ENCODE measurements around the gene DYNC1H1. TPM values are rescaled to one million over a fixed set of nuclear protein-coding genes. Genes with fewer than 3 reads are reported as not detected.
A peak's percentile ranks its signal among the peaks of the same experiment; 100 is the strongest.

The DYNC1H1 gene
- total and polyA plus RNA-seq, 2 of the 13 experiments (the other 11 are each of a cell fraction or from before 2014, with no cell fraction given), result 74.4 to 239 TPM

DNA sequence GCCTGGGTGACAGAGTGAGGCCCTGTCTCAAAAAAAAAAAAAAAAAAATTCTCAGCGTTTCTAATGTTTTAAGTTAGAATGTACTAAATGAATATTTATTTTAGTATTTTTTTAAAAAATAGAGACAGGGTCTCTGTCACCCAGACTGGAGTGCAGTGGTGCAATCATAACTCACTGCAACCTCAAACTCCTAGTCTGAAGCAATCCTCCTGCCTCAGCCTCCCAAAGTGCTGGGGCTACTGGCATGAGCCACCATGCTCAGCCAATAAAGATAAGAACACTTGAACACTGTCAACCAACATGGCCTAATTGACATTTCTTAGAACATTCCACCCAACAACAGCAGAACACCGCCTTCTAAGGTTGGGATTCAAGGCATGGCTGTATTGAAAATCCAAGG lies 5.1 kb upstream of the DYNC1H1 start:
- no peaks in the 10 kb centered on the region for H3K79me2 ChIP-seq (ENCODE audit: insufficient read depth, low read length)
- FAIRE-seq (no peak), ATAC-seq (no peak), DNase-seq (ENCODE audit: low spot score) (no peak)
- no TSS peak for BruUV-seq (replicated peaks)
- WGBS (ENCODE audit: low lambda C conversion rate), result 41% methylated on average over 2 of the region's 2 CpGs
- H4K20me1 ChIP-seq (ENCODE audit: insufficient read depth, low read length), result no peaks in the 10 kb centered on the region
- no peak overlapping the region for H3K4me2 ChIP-seq (ENCODE audit: low read depth, low read length)
- H3K4me3 ChIP-seq (replicated peaks in 1 of 3; ENCODE audit: insufficient read depth in 1 of 3, low read depth in 2 of 3, low read length in 3 of 3), result no peak overlapping the region
- peaks cover 0 to 3% of the 10 kb centered on the region in 2 experiments; a peak in 2 of 5 replicates for H3K27me3 ChIP-seq (ENCODE audit: control insufficient read depth in 1 of 2, insufficient read depth in 2 of 2, low read length in 2 of 2)
- H3K36me3 ChIP-seq (replicated peaks in 1 of 2; ENCODE audit: control insufficient read depth in 1 of 2, insufficient read depth in 2 of 2, low read length in 2 of 2), result no peaks in the 10 kb centered on the region
- intact Hi-C loops (cut with micrococcal nuclease; ENCODE audit: unreplicated experiment), result no loop called here
- ChIA-PET CTCF (ENCODE audit: low intra/inter-chr PET ratio, low total read pairs) (interaction anchor here (3.0 kb wide), 1 partner anchor 137 kb away, joined by 14 read pairs; no protein-coding TSS in a partner anchor), POLR2A (interaction anchor here (0.6 to 2.7 kb wide), 2 partner anchors 11 to 238 kb away, joined by 3 to 17 read pairs; no protein-coding TSS in a partner anchor)
- no peak overlapping the region for H3K27ac ChIP-seq (ENCODE audit: extremely low read length, insufficient read depth, low read length)
- H3K9ac ChIP-seq (ENCODE audit: insufficient read depth, low read depth, low read length), result no peak overlapping the region
- H3K4me1 ChIP-seq (ENCODE audit: insufficient read depth, low read length), result peaks cover 65% of the 10 kb centered on the region
- in situ Hi-C loops (cut with HindIII; ENCODE audit: extremely low pct_ligation_motif_present, low pct_unique_long_range_greater_than_20kb), result no loop called here
- no peak overlapping the region for H2AFZ ChIP-seq (ENCODE audit: low read length)
- TF ChIP-seq FOSL2 (CRISPR knock-in tag; IDR thresholded peaks at IDR 0.05) (peak; percentile 42; the same call in 1 of the 2 replicates), HMGA1 (CRISPR knock-in tag; conservative IDR thresholded peaks at IDR 0.05) (no peak)
- H3K9me3 ChIP-seq (ENCODE audit: low read length), result no peaks in the 10 kb centered on the region

GRCh38 chr14:101960225-101960624 lies 4.1 kb upstream of the DYNC1H1 start:
- H3K4me1 ChIP-seq (ENCODE audit: insufficient read depth, low read length), result peaks cover 65% of the 10 kb centered on the region
- 28% methylated on average over 9 of the region's 13 CpGs for WGBS (ENCODE audit: low lambda C conversion rate)
- FAIRE-seq (no peak), DNase-seq (ENCODE audit: low spot score) (peak; percentile 40), ATAC-seq (peak; percentile 3)
- in situ Hi-C loops (cut with HindIII; ENCODE audit: extremely low pct_ligation_motif_present, low pct_unique_long_range_greater_than_20kb), result loop anchor here (5.0 kb wide), 2 partner anchors 137 to 357 kb away; partner anchors contain the start of gene ZNF839
- ChIA-PET POLR2A (no interaction called here), CTCF (ENCODE audit: low intra/inter-chr PET ratio, low total read pairs) (interaction anchor here (0.6 to 3.0 kb wide), 4 partner anchors 12 to 253 kb away, joined by 3 to 14 read pairs (median 8); no protein-coding TSS in a partner anchor)
- H3K4me2 ChIP-seq (ENCODE audit: low read depth, low read length), result peak overlapping the region; percentile 93
- H4K20me1 ChIP-seq (ENCODE audit: insufficient read depth, low read length), result no peaks in the 10 kb centered on the region
- no TSS peak for BruUV-seq (replicated peaks)
- intact Hi-C loops (cut with micrococcal nuclease; ENCODE audit: unreplicated experiment), result loop anchor here (2.0 to 5.0 kb wide), 2 partner anchors 137 to 362 kb away; no protein-coding TSS in a partner anchor
- H3K4me3 ChIP-seq (replicated peaks in 1 of 3; ENCODE audit: insufficient read depth in 1 of 3, low read depth in 2 of 3, low read length in 3 of 3), result peak overlapping the region; percentile 45 to 73 (median 46)
- peak overlapping the region; percentile 41 for H3K9ac ChIP-seq (ENCODE audit: insufficient read depth, low read depth, low read length)
- H3K79me2 ChIP-seq (ENCODE audit: insufficient read depth, low read length), result peaks cover 8% of the 10 kb centered on the region
- H3K27me3 ChIP-seq (ENCODE audit: control insufficient read depth in 1 of 2, insufficient read depth in 2 of 2, low read length in 2 of 2), result peaks cover 0 to 3% of the 10 kb centered on the region in 2 experiments; a peak in 2 of 5 replicates
- H3K36me3 ChIP-seq (replicated peaks in 1 of 2; ENCODE audit: control insufficient read depth in 1 of 2, insufficient read depth in 2 of 2, low read length in 2 of 2), result no peaks in the 10 kb centered on the region
- H3K9me3 ChIP-seq (ENCODE audit: low read length), result no peaks in the 10 kb centered on the region
- peak overlapping the region; percentile 94 for H2AFZ ChIP-seq (ENCODE audit: low read length)
- no peak overlapping the region for H3K27ac ChIP-seq (ENCODE audit: extremely low read length, insufficient read depth, low read length)
- TF ChIP-seq, protein P1, sequence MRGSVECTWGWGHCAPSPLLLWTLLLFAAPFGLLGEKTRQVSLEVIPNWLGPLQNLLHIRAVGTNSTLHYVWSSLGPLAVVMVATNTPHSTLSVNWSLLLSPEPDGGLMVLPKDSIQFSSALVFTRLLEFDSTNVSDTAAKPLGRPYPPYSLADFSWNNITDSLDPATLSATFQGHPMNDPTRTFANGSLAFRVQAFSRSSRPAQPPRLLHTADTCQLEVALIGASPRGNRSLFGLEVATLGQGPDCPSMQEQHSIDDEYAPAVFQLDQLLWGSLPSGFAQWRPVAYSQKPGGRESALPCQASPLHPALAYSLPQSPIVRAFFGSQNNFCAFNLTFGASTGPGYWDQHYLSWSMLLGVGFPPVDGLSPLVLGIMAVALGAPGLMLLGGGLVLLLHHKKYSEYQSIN (CRISPR knock-in tag; IDR thresholded peaks at IDR 0.05; ENCODE audit: borderline replicate concordance), result no peak
- TF ChIP-seq NCOA2 (CRISPR knock-in tag; IDR thresholded peaks at IDR 0.05), result no peak
- peak; percentile 41; the same call in 1 of the 2 replicates for TF ChIP-seq ZFX (CRISPR knock-in tag; IDR thresholded peaks at IDR 0.05; ENCODE audit: low read depth)
- no peak for TF ChIP-seq ZMYM3 (CRISPR knock-in tag; IDR thresholded peaks at IDR 0.05)
- no peak for TF ChIP-seq ZNF639 (CRISPR knock-in tag; conservative IDR thresholded peaks at IDR 0.05)
- no peak for TF ChIP-seq NR2F6 (IDR thresholded peaks at IDR 0.05)
- no peak for TF ChIP-seq NR2F6 (CRISPR knock-in tag; IDR thresholded peaks at IDR 0.05)
- no peak for TF ChIP-seq SKI (IDR thresholded peaks at IDR 0.05; ENCODE audit: partially characterized antibody)
- TF ChIP-seq IRX3 (CRISPR knock-in tag; IDR thresholded peaks at IDR 0.05; ENCODE audit: borderline replicate concordance, low read depth), result no peak
- TF ChIP-seq HMGA1 (CRISPR knock-in tag; conservative IDR thresholded peaks at IDR 0.05), result no peak
- no peak for TF ChIP-seq MIXL1 (CRISPR knock-in tag; IDR thresholded peaks at IDR 0.05)
- TF ChIP-seq ZBTB8A (CRISPR knock-in tag; IDR thresholded peaks at IDR 0.05; ENCODE audit: borderline replicate concordance, low read depth), result no peak
- TF ChIP-seq SAFB2 (CRISPR knock-in tag; IDR thresholded peaks at IDR 0.05; ENCODE audit: borderline replicate concordance, low read depth), result no peak
- TF ChIP-seq ZNF616 (CRISPR knock-in tag; IDR thresholded peaks at IDR 0.05; ENCODE audit: low read depth), result no peak
- TF ChIP-seq, protein P2, sequence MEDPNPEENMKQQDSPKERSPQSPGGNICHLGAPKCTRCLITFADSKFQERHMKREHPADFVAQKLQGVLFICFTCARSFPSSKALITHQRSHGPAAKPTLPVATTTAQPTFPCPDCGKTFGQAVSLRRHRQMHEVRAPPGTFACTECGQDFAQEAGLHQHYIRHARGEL (CRISPR knock-in tag; IDR thresholded peaks at IDR 0.05), result no peak
- no peak for TF ChIP-seq ZBTB21 (CRISPR knock-in tag; IDR thresholded peaks at IDR 0.05)
